Heart left ventricle (tissue), 16 donors: Measurements from ENCODE around the gene TSKU. TPM values are rescaled to one million over a fixed set of nuclear protein-coding genes. Genes with fewer than 3 reads are reported as not detected.
A peak's percentile ranks its signal among the peaks of the same experiment; 100 is the strongest.

ENCODE experiments used
- ATAC-seq, 4 donors: fragments of 200-7000 bp; cut with Tn5 transposase; one replicate each; pipeline ENCODE4 v1.9.1; 2020 to 2022; ENCODE audit warnings: moderate library complexity in 4 of 4, mild to moderate bottlenecking in 3 of 4, moderate number of reproducible peaks in 1 of 4
- DNase-seq, 5 donors: peaks; one replicate each; pipeline ENCODE4 v3.0.0-alpha.2; 2020
- H3K27ac ChIP-seq, 12 donors: fragments of 200-600 bp; sonication (generic) in 4 of 12; one replicate each; pipeline versions ENCODE4 v1.5.0 to v1.8.0; 2016 to 2022; ENCODE audit warnings: mild to moderate bottlenecking in 2 of 12
- H3K27me3 ChIP-seq, 9 donors: fragments of 200-600 bp; sonication (generic) in 2 of 9; one replicate each; pipeline versions ENCODE4 v1.5.1 to v1.8.0; 2016 to 2022; ENCODE audit warnings: mild to moderate bottlenecking in 3 of 9
- H3K36me3 ChIP-seq, 9 donors: fragments of 200-600 bp; sonication (generic) in 2 of 9; one replicate each; pipeline versions ENCODE4 v1.5.0 to v1.8.0; 2018 to 2022; ENCODE audit warnings: mild to moderate bottlenecking in 2 of 9
- H3K4me1 ChIP-seq, 12 donors: fragments of 200-600 bp; sonication (generic) in 4 of 12; one replicate each; pipeline versions ENCODE4 v1.5.0 to v1.8.0; 2016 to 2022; ENCODE audit warnings: mild to moderate bottlenecking in 3 of 12
- H3K4me3 ChIP-seq, 12 donors: fragments of 200-600 bp; sonication (generic) in 4 of 12; one replicate each; pipeline versions ENCODE4 v1.5.0 to v1.8.0; 2017 to 2022; ENCODE audit warnings: mild to moderate bottlenecking in 9 of 12, moderate library complexity in 4 of 12
- H3K9me3 ChIP-seq, 12 donors: fragments of 200-600 bp; sonication (generic) in 4 of 12; one replicate each; pipeline versions ENCODE4 v1.5.0 to v1.8.0; 2016 to 2022; ENCODE audit warnings: mild to moderate bottlenecking in 1 of 12
- POLR2A ChIP-seq, 2 donors: fragments of 450-650 bp; IDR thresholded peaks; one replicate each; pipeline ENCODE4 v1.6.1; 2017; ENCODE audit warnings: antibody characterized with exemption in 2 of 2, mild to moderate bottlenecking in 2 of 2, moderate library complexity in 2 of 2
- WGBS, 4 donors: extraction: QIAGEN DNeasy Blood & Tissue Kit in 2 of 4; methylation state at CpG; one replicate each; pipeline versions ENCODE4 v1.1.5 to v1.1.7; 2013 to 2018; 5-methylcytosine and 5-hydroxymethylcytosine counted together
- intact Hi-C, 10 donors: fragments of 100-400 bp; cut with DNase I; formaldehyde crosslinking; loops; one replicate each; pipeline versions ENCODE4 v1.11.1 to v1.14.2; 2022
- polyA plus RNA-seq, 2 donors: library from polyadenylated mRNA; stranded (reverse); fragments of 200-250 nt; gene quantifications; one replicate each; pipeline ENCODE4 v1.2.3, GENCODE V29; 2013
- total RNA-seq, 9 donors: library from RNA; depleted of rRNA in 2 of 9; stranded (reverse); fragments of >200 nt in 2 of 9; fragmentation: NEBNext Ultra II Directional in 3 of 9; extraction: Animal tissue kit (Norgen Biotek cat#: 25700) in 3 of 9; gene quantifications; one replicate each; pipeline versions ENCODE4 v1.1.0 to v1.2.4, GENCODE V29; 2016 to 2023
- TF ChIP-seq, protein P1 (sequence below), 12 donors: fragments of 200-600 bp; sonication (generic) in 4 of 12; IDR thresholded peaks; one replicate each; pipeline versions ENCODE4 v1.5.0 to v1.8.0; 2018 to 2022; ENCODE audit warnings: antibody characterized with exemption in 12 of 12, mild to moderate bottlenecking in 5 of 12
- donor health status: ischemic (EF 13 %, LVEDD 7.1; RV severe dilation, severe dysfunction).
- donor health status: healthy with polysubstance abuse.
- donor health status: DM: no; HTN: yes; CAD: no.
- donor health status: DM: no; HTN: no; CAD: no.
- donor health status: ischemic (EF 25% LVEDD 6.9; RV normal size, moderate dysfunction).
- donor health status: ischemic (EF 25% LVEDD 5.7; RV mildly dilated, moderate dysfunction).
- donor health status: healthy.
- donor health status: DM: yes; HTN: yes; CAD: no.
- donor health status: ischemic (EF 35%, LVEDD 5.7; RV mildly dilated, moderate dysfunction).
- donor health status: nonischemic (EF 11% LVEDD 7.7; RV severe dilation, severe dysfunction).
- donor health status: DM: yes; HTN: yes; CAD: no.
- donor health status: PGD.
- donor health status: ischemic (EF 29% LVEDD 5.4; RV normal size, mild dysfunction).
- donor health status: nonischemic (EF 23%, LVEDD 6.1; RV moderate dilation, normal function).

TSKU gene
- total and polyA plus RNA-seq, 11 donors, result 4.5 to 39.8 (median 11.2) TPM

DNA sequence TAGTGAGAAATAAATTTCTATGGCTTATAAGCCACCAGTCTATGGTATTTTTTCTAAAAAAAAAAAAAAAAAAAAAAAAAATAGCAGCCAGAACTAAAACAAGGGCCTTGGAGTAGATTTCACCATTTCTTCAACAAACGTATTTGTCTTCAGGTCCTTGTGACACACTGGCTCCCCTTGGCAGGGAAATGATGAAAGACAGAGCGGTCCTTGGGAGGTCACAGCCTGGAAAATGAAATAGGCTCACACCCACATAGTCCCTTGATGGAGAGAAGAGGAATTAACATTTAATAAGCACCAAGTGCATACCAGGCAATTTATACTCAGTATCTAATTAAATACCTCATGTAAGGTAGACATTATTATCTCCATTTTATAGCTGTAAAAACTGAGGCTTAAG, 51.9 kb downstream of the TSKU start:
- intact Hi-C loops, result no loop called here
- no peak overlapping the region for H3K27ac ChIP-seq
- H3K4me3 ChIP-seq, result no peak overlapping the region
- ATAC-seq (no peak), DNase-seq (no peak)
- H3K9me3 ChIP-seq, result no peaks in the 10 kb centered on the region
- 66 to 97% (median 92%) methylated on average over 2 of the region's 2 CpGs for WGBS, 4 donors
- H3K36me3 ChIP-seq, result no peaks in the 10 kb centered on the region
- TF ChIP-seq, protein P1, sequence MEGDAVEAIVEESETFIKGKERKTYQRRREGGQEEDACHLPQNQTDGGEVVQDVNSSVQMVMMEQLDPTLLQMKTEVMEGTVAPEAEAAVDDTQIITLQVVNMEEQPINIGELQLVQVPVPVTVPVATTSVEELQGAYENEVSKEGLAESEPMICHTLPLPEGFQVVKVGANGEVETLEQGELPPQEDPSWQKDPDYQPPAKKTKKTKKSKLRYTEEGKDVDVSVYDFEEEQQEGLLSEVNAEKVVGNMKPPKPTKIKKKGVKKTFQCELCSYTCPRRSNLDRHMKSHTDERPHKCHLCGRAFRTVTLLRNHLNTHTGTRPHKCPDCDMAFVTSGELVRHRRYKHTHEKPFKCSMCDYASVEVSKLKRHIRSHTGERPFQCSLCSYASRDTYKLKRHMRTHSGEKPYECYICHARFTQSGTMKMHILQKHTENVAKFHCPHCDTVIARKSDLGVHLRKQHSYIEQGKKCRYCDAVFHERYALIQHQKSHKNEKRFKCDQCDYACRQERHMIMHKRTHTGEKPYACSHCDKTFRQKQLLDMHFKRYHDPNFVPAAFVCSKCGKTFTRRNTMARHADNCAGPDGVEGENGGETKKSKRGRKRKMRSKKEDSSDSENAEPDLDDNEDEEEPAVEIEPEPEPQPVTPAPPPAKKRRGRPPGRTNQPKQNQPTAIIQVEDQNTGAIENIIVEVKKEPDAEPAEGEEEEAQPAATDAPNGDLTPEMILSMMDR (IDR thresholded peaks at IDR 0.05), result no peak
- no peak for TF ChIP-seq POLR2A (IDR thresholded peaks at IDR 0.05)
- H3K27me3 ChIP-seq, result no peaks in the 10 kb centered on the region
- H3K4me1 ChIP-seq, result peaks cover 0 to 40% (median 16%) of the 10 kb centered on the region in 12 donors

DNA sequence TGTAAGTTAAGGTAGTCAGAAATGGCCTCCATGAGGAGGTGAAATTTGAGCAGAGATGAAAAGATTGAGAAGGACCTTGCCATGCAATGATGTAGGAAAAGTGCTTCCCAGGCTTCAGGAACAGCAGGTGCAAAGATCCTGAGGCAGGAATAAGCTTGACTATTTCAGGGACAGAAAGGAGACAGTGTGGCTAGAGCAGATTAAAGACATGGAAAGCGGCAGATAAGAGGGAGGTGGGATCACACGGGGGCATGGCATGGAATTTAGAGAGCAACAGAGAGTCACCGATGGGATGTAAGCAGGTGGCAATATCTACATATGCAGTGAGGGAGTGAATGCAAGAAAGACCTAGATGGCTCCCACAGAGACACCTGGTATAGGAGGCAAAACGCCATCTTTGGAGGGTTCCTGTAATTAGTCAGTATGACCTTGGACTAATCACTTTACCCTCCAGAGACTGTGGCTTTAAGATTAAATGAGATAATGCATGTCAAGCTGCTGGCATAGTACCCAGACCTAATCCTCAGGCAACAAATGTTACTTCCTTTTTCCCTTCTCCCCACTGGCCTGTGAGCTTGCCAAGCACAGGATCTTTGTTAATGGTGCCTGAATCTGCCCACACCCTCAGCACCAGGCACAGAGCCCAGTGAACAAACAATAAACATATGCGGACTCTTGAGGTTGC, 52.9 kb downstream of the TSKU start:
- intact Hi-C loops, result loop anchor here in 2 of 10 donors (2.0 kb wide), 1 partner anchor 25 kb away; no protein-coding TSS in a partner anchor
- no peaks in the 10 kb centered on the region for H3K9me3 ChIP-seq
- peak in 4 of 5 donors; percentile 39 to 47 (median 42) for DNase-seq
- H3K4me1 ChIP-seq, result peaks cover 0 to 34% (median 16%) of the 10 kb centered on the region in 12 donors
- TF ChIP-seq, protein P1 (IDR thresholded peaks at IDR 0.05), result no peak
- TF ChIP-seq POLR2A (IDR thresholded peaks at IDR 0.05), result no peak
- peak in 3 of 4 donors; percentile 59 to 83 (median 80) for ATAC-seq
- 57 to 66% (median 64%) methylated on average over 5 of the region's 5 CpGs for WGBS, 4 donors
- no peaks in the 10 kb centered on the region for H3K27me3 ChIP-seq
- H3K27ac ChIP-seq, result peak overlapping the region in 9 of 12 donors; percentile 7 to 60 (median 50)
- H3K36me3 ChIP-seq, result no peaks in the 10 kb centered on the region
- no peak overlapping the region for H3K4me3 ChIP-seq

DNA sequence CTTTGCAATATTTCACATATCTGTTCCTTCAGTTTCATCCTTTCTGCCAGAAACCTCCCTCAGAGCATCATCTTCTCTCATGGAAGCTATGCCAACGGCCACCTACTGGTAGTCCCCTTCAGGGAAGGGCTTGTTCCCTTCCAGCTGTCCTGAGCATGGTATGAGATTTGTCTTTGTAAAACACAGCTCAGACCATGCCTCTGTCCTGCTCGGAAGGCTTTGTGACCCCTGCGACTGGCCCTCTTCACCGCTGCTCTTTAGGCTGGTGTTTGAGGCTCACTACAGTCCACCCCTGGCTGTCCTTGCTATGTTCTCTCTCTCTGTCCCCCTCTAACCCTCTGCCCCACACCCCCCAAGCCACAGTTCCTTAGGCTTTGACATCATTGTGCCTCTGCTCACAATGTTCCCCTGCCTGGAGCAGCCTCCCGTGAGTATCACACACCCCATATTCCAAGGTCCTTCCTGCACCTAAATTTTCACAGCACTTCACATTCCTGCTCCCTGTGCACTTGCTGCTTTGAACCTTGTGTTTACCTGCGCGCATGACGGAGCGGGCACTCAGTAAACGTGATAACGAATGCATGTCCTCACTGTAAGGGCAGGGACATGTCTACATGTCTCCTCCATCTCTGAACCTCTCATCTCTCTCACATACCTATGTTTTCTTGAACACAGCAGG, 53.6 kb downstream of the TSKU start:
- WGBS, 4 donors, result 52 to 74% (median 68%) methylated on average over 11 of the region's 11 CpGs
- ATAC-seq, result peak in 2 of 4 donors; percentile 21 to 28
- no peaks in the 10 kb centered on the region for H3K27me3 ChIP-seq

More for the DNA sequence above, 53.6 kb downstream of the TSKU start:
- DNase-seq, result no peak
- no peak for TF ChIP-seq POLR2A (IDR thresholded peaks at IDR 0.05)
- TF ChIP-seq, protein P1 (IDR thresholded peaks at IDR 0.05), result no peak
- H3K27ac ChIP-seq, result peak overlapping the region in 9 of 12 donors; percentile 7 to 65 (median 50)
- H3K4me1 ChIP-seq, result peaks cover 0 to 34% (median 16%) of the 10 kb centered on the region in 12 donors
- intact Hi-C loops, result loop anchor here in 2 of 10 donors (2.0 kb wide), 1 partner anchor 26 kb away; no protein-coding TSS in a partner anchor
- H3K36me3 ChIP-seq, result no peaks in the 10 kb centered on the region
- H3K9me3 ChIP-seq, result no peaks in the 10 kb centered on the region
- H3K4me3 ChIP-seq, result no peak overlapping the region
